HUES6 (cell line): ENCODE data around the gene PNPLA7.
"Not testable (repeated sequence)": the region's sequence is repeated elsewhere in the genome, so short reads cannot be mapped to it uniquely, and the experiment has no call there.

Experiments used
- H3K27ac ChIP-seq: 2 replicates; pipeline ENCODE4 v1.7.0; 2013; ENCODE audit warnings: low read depth, mild to moderate bottlenecking, low read length, inconsistent platforms
- H3K27me3 ChIP-seq: 2 replicates; pipeline ENCODE4 v1.6.1; 2013; ENCODE audit warnings: low read length; ENCODE audit not compliant: control insufficient read depth, insufficient read depth
- H3K36me3 ChIP-seq: 2 replicates; pipeline ENCODE4 v1.6.1; 2013; ENCODE audit warnings: low read length; ENCODE audit not compliant: control insufficient read depth, insufficient read depth
- H3K4me1 ChIP-seq: 2 replicates; pipeline ENCODE4 v1.6.1; 2013; ENCODE audit warnings: low read length; ENCODE audit not compliant: control insufficient read depth, insufficient read depth
- H3K4me3 ChIP-seq: 2 replicates; pipeline ENCODE4 v1.5.1; 2013; ENCODE audit warnings: low read depth, low read length
- H3K9ac ChIP-seq: one replicate; pipeline ENCODE4 v1.6.1; 2013; ENCODE audit warnings: mild to moderate bottlenecking, low read length
- H3K9me3 ChIP-seq: 2 replicates; pipeline ENCODE4 v1.6.1; 2013; ENCODE audit warnings: low read depth, low read length; ENCODE audit not compliant: control insufficient read depth, insufficient read depth

Gene PNPLA7

GRCh38 chr9:137520614-137521404 lies 29.4 kb downstream of the PNPLA7 start:
- Histone ChIP-seq H3K27me3 (no peaks in the 10 kb centered on the region), H3K4me3 (no peak overlapping the region)

GRCh38 chr9:137519553-137519952 lies 30.6 kb downstream of the PNPLA7 start:
- Histone ChIP-seq H3K27me3 (no peaks in the 10 kb centered on the region), H3K36me3 (no peaks in the 10 kb centered on the region), H3K4me3 (no peak overlapping the region), H3K9ac (no peak overlapping the region), H3K4me1 (no peaks in the 10 kb centered on the region), H3K27ac (no peak overlapping the region), H3K9me3 (no peaks in the 10 kb centered on the region)

More at GRCh38 chr9:137520614-137521404, 29.4 kb downstream of the PNPLA7 start:
- Histone ChIP-seq H3K27ac (no peak overlapping the region), H3K4me1 (no peaks in the 10 kb centered on the region), H3K9ac (no peak overlapping the region), H3K36me3 (no peaks in the 10 kb centered on the region), H3K9me3 (no peaks in the 10 kb centered on the region)

GRCh38 chr9:137518661-137519459 lies 31.3 kb downstream of the PNPLA7 start:
- not testable (repeated sequence) for H3K4me1 ChIP-seq, H3K4me3 ChIP-seq, H3K27ac ChIP-seq, H3K36me3 ChIP-seq, H3K9ac ChIP-seq, H3K9me3 ChIP-seq, H3K27me3 ChIP-seq

- Histone ChIP-seq H3K36me3 (no peaks in the 10 kb centered on the region), H3K4me1 (no peaks in the 10 kb centered on the region), H3K27ac (no peak overlapping the region), H3K9ac (no peak overlapping the region), H3K9me3 (no peaks in the 10 kb centered on the region), H3K27me3 (no peaks in the 10 kb centered on the region), H3K4me3 (no peak overlapping the region)
Observed at GRCh38 chr9:137516144-137516917, 33.9 kb downstream of the PNPLA7 start.

- H3K27ac ChIP-seq, result no peak overlapping the region
Observed at GRCh38 chr9:137515338-137515724, 34.9 kb downstream of the PNPLA7 start.

GRCh38 chr9:137514691-137515337 lies 35.4 kb downstream of the PNPLA7 start:
- H3K36me3 ChIP-seq, result no peaks in the 10 kb centered on the region
- H3K27ac ChIP-seq, result no peak overlapping the region
- H3K9me3 ChIP-seq, result no peaks in the 10 kb centered on the region
- no peaks in the 10 kb centered on the region for H3K27me3 ChIP-seq
- H3K4me1 ChIP-seq, result no peaks in the 10 kb centered on the region
- H3K9ac ChIP-seq, result no peak overlapping the region
- H3K4me3 ChIP-seq, result no peak overlapping the region

More at GRCh38 chr9:137515338-137515724, 34.9 kb downstream of the PNPLA7 start:
- no peak overlapping the region for H3K9ac ChIP-seq
- H3K27me3 ChIP-seq, result no peaks in the 10 kb centered on the region
- no peak overlapping the region for H3K4me3 ChIP-seq
- H3K36me3 ChIP-seq, result no peaks in the 10 kb centered on the region
- no peaks in the 10 kb centered on the region for H3K9me3 ChIP-seq
- H3K4me1 ChIP-seq, result no peaks in the 10 kb centered on the region

GRCh38 chr9:137513801-137514570 lies 36.2 kb downstream of the PNPLA7 start:
- not testable (repeated sequence) for H3K9ac ChIP-seq, H3K4me3 ChIP-seq, H3K27ac ChIP-seq

GRCh38 chr9:137513136-137513535 lies 37.1 kb downstream of the PNPLA7 start:
- not testable (repeated sequence) for H3K4me3 ChIP-seq, H3K9ac ChIP-seq, H3K36me3 ChIP-seq, H3K4me1 ChIP-seq, H3K27me3 ChIP-seq, H3K27ac ChIP-seq, H3K9me3 ChIP-seq

More at GRCh38 chr9:137513801-137514570, 36.2 kb downstream of the PNPLA7 start:
- H3K9me3 ChIP-seq, H3K27me3 ChIP-seq, H3K4me1 ChIP-seq, H3K36me3 ChIP-seq: not testable (repeated sequence)

- H3K27me3 ChIP-seq, result no peaks in the 10 kb centered on the region
- H3K27ac ChIP-seq, result no peak overlapping the region
- no peaks in the 10 kb centered on the region for H3K9me3 ChIP-seq
- H3K9ac ChIP-seq, result no peak overlapping the region
- H3K4me3 ChIP-seq, result no peak overlapping the region
- no peaks in the 10 kb centered on the region for H3K36me3 ChIP-seq
- H3K4me1 ChIP-seq, result no peaks in the 10 kb centered on the region
Observed at GRCh38 chr9:137511758-137512463, 38.3 kb downstream of the PNPLA7 start.

GRCh38 chr9:137511126-137511525 lies 39.1 kb downstream of the PNPLA7 start:
- H3K36me3 ChIP-seq, H3K9me3 ChIP-seq, H3K27me3 ChIP-seq, H3K27ac ChIP-seq, H3K4me3 ChIP-seq, H3K4me1 ChIP-seq, H3K9ac ChIP-seq: not testable (repeated sequence)
